Measurements from ENCODE around the gene CELA2A. TPM values are rescaled to one million over a fixed set of nuclear protein-coding genes. Genes with fewer than 3 reads are reported as not detected.
"Not testable (repeated sequence)": the region's sequence is repeated elsewhere in the genome, so short reads cannot be mapped to it uniquely, and the experiment has no call there.

CELA2A gene
- total RNA-seq, 1 donor, result not detected

GRCh38 chr1:15483971-15484370 lies 27.4 kb downstream of the CELA2A start:
- TF ChIP-seq CTCF (IDR thresholded peaks at IDR 0.05; ENCODE audit: insufficient read depth, low read depth, low read length), result no peak
- H3K4me3 ChIP-seq (ENCODE audit: low read depth, low read length), result no peak overlapping the region
- no peak for DNase-seq (ENCODE audit: low read depth)

GRCh38 chr1:15484443-15484842 lies 27.9 kb downstream of the CELA2A start:
- not testable (repeated sequence) for H3K4me3 ChIP-seq (ENCODE audit: low read depth, low read length); DNase-seq (ENCODE audit: low read depth)

DNA sequence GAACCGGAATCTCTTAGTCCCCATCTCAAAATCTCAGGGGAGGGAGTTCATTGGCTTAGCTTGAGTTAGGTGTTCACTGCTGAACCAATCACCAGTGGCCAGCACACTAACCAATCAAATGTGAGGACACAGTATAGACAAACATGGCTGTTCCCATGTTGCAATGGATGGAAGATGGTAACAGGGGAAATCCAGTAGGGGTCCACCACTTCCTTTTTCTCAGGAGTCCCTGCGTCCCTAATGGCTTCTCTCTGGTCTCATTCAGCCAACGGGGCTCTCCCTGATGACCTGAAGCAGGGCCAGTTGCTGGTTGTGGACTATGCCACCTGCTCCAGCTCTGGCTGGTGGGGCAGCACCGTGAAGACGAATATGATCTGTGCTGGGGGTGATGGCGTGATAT lies 29.1 kb downstream of the CELA2A start:
- DNase-seq (ENCODE audit: low read depth), result no peak
- no peak for TF ChIP-seq CTCF (IDR thresholded peaks at IDR 0.05; ENCODE audit: insufficient read depth, low read depth, low read length)
- H3K4me3 ChIP-seq (ENCODE audit: low read depth, low read length), result no peak overlapping the region

GRCh38 chr1:15486844-15487610 lies 30.5 kb downstream of the CELA2A start:
- not testable (repeated sequence) for DNase-seq (ENCODE audit: low read depth); H3K4me3 ChIP-seq (ENCODE audit: low read depth, low read length)

GRCh38 chr1:15488371-15488770 lies 31.8 kb downstream of the CELA2A start:
- no peak for TF ChIP-seq CTCF (IDR thresholded peaks at IDR 0.05; ENCODE audit: insufficient read depth, low read depth, low read length)

GRCh38 chr1:15489052-15489736 lies 32.7 kb downstream of the CELA2A start:
- no peak for DNase-seq (ENCODE audit: low read depth)
- no peak for TF ChIP-seq CTCF (IDR thresholded peaks at IDR 0.05; ENCODE audit: insufficient read depth, low read depth, low read length)
- H3K4me3 ChIP-seq (ENCODE audit: low read depth, low read length), result no peak overlapping the region

More at GRCh38 chr1:15488371-15488770, 31.8 kb downstream of the CELA2A start:
- H3K4me3 ChIP-seq (ENCODE audit: low read depth, low read length), result no peak overlapping the region
- no peak for DNase-seq (ENCODE audit: low read depth)

DNA sequence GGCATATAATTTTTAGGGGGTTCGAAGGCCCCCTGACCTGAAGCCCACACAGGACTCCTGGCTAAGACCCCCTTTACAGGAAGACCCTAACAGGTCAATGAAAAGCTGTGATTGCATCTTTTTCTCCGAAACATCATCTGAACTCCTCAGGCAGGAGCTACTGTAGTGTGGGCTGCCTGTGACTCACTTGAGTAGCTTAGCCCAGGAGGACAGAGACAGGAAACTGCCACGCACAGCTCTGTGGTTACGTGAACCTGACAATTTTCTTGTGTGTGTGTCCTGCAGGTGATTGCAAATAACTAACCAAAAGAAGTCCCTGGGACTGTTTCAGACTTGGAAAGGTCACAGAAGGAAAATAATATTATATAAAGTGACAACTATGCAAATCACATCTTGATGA lies 34.5 kb downstream of the CELA2A start:
- DNase-seq (ENCODE audit: low read depth); H3K4me3 ChIP-seq (ENCODE audit: low read depth, low read length): not testable (repeated sequence)

GRCh38 chr1:15492596-15492995 lies 36.1 kb downstream of the CELA2A start:
- no peak overlapping the region for H3K4me3 ChIP-seq (ENCODE audit: low read depth, low read length)
- no peak for DNase-seq (ENCODE audit: low read depth)
- no peak for TF ChIP-seq CTCF (IDR thresholded peaks at IDR 0.05; ENCODE audit: insufficient read depth, low read depth, low read length)

Data from fibroblast of villous mesenchyme (primary cell).